GM19023 (cell line): Measurements from ENCODE around the gene CHERP.

ENCODE experiments used
- ATAC-seq: cut with Tn5 transposase; IDR thresholded peaks from one replicate; pipeline ENCODE4 v1.9.1; 2021; ENCODE audit warnings: mild to moderate bottlenecking, moderate library complexity; ENCODE audit not compliant: unreplicated experiment

CHERP gene

GRCh38 chr19:16542045-16542909 is at the start of gene CHERP:
TSS of gene CHERP (minus strand) at chr19:16542437. CDS start at chr19:16542378, 59 bp downstream.
- ATAC-seq: peak; percentile 74

- ATAC-seq: no peak
Observed at GRCh38 chr19:16590876-16591802, 48.9 kb upstream of the CHERP start.

GRCh38 chr19:16589917-16590316 is 47.7 kb upstream of the CHERP start:
- ATAC-seq: no peak

GRCh38 chr19:16588824-16589577 is 46.8 kb upstream of the CHERP start:
- ATAC-seq: peak; percentile 7

- peak; percentile 40 for ATAC-seq
Observed at GRCh38 chr19:16587833-16588823, 45.9 kb upstream of the CHERP start.

GRCh38 chr19:16586991-16587832 is 45.0 kb upstream of the CHERP start:
- no peak for ATAC-seq

GRCh38 chr19:16586477-16586871 is 44.2 kb upstream of the CHERP start:
- ATAC-seq: no peak

GRCh38 chr19:16585808-16586476 is 43.7 kb upstream of the CHERP start:
- peak; percentile 25 for ATAC-seq

- ATAC-seq: no peak
Observed at GRCh38 chr19:16585094-16585801, 43.0 kb upstream of the CHERP start.

- peak; percentile 56 for ATAC-seq
Observed at GRCh38 chr19:16584248-16585093, 42.2 kb upstream of the CHERP start.

GRCh38 chr19:16582486-16583261 is 40.4 kb upstream of the CHERP start:
- ATAC-seq: no peak

- ATAC-seq: no peak
Observed at GRCh38 chr19:16581971-16582343, 39.7 kb upstream of the CHERP start.

- ATAC-seq: no peak
Observed at GRCh38 chr19:16581145-16581970, 39.1 kb upstream of the CHERP start.

GRCh38 chr19:16579381-16579780 is 37.1 kb upstream of the CHERP start:
- ATAC-seq: no peak

- no peak for ATAC-seq
Observed at GRCh38 chr19:16577531-16577985, 35.3 kb upstream of the CHERP start.
